Activated naive CD8-positive, alpha-beta T cell treated with anti-CD3 and anti-CD28 coated beads, Interleukin-2, amount 10 ng/mL, durations not matched to agents 7 days and 5 days (primary cell): ENCODE results near the gene TOB1. TPM values are rescaled to one million over a fixed set of nuclear protein-coding genes. Genes with fewer than 3 reads are reported as not detected.

Experiments used
- ATAC-seq: fragments of 150-1000 bp; cut with Tn5 transposase; one replicate; pipeline ENCODE4 v1.10.0; 2021; ENCODE audit warnings: low read depth, moderate library complexity
- POLR2A ChIA-PET: fragments of 350-600 bp; sonication (Branson Sonifier 250); formaldehyde crosslinking; loops from one replicate; lab custom pipeline; 2021; ENCODE audit warnings: antibody characterized with exemption; lab: Charles Lee
- DNase-seq: peaks from one replicate; pipeline ENCODE4 v3.0.0; 2021
- H3K27ac Mint-ChIP-seq: one replicate; pipeline ENCODE4 v1.8.0; 2022; ENCODE audit warnings: mild to moderate bottlenecking, mixed read lengths
- H3K27me3 Mint-ChIP-seq: one replicate; pipeline ENCODE4 v1.8.0; 2022; ENCODE audit warnings: mild to moderate bottlenecking, moderate library complexity, mixed read lengths
- H3K36me3 Mint-ChIP-seq: one replicate; pipeline ENCODE4 v1.8.0; 2021; ENCODE audit warnings: mild to moderate bottlenecking, mixed read lengths
- H3K4me1 Mint-ChIP-seq: one replicate; pipeline ENCODE4 v1.8.0; 2021; ENCODE audit warnings: mixed read lengths
- H3K4me3 Mint-ChIP-seq: one replicate; pipeline ENCODE4 v1.8.0; 2022; ENCODE audit warnings: mild to moderate bottlenecking, moderate library complexity, mixed read lengths
- H3K9me3 Mint-ChIP-seq: one replicate; pipeline ENCODE4 v1.8.0; 2021; ENCODE audit warnings: mixed read lengths
- total RNA-seq, 2 experiments: library from RNA; stranded (reverse); gene quantifications; one replicate each; pipeline ENCODE4 v1.2.3, GENCODE V29; 2021

The TOB1 gene
- total RNA-seq, 2 experiments from 2014 or later: 54.9 to 56.6 TPM

GRCh38 chr17:50845240-50846147, 20.7 kb downstream of the TOB1 start:
- H3K27me3 Mint-ChIP-seq: peaks cover 2% of the 10 kb centered on the region
- H3K4me3 Mint-ChIP-seq: no peak overlapping the region
- ATAC-seq (no peak), DNase-seq (no peak)
- H3K4me1 Mint-ChIP-seq: no peaks in the 10 kb centered on the region
- no peaks in the 10 kb centered on the region for H3K9me3 Mint-ChIP-seq
- POLR2A ChIA-PET: no interaction called here
- H3K27ac Mint-ChIP-seq: no peak overlapping the region
- no peaks in the 10 kb centered on the region for H3K36me3 Mint-ChIP-seq

GRCh38 chr17:50844117-50844700, 21.9 kb downstream of the TOB1 start:
- no peak for DNase-seq
- Mint-ChIP-seq H3K4me1 (no peaks in the 10 kb centered on the region), H3K4me3 (no peak overlapping the region), H3K36me3 (no peaks in the 10 kb centered on the region), H3K27ac (no peak overlapping the region), H3K27me3 (peaks cover 2% of the 10 kb centered on the region), H3K9me3 (no peaks in the 10 kb centered on the region)
- POLR2A ChIA-PET: no interaction called here
- no peak for ATAC-seq

GRCh38 chr17:50843150-50843905, 22.8 kb downstream of the TOB1 start:
- peaks cover 1% of the 10 kb centered on the region for H3K27me3 Mint-ChIP-seq
- no peak for ATAC-seq

GRCh38 chr17:50842506-50843149, 23.5 kb downstream of the TOB1 start:
- H3K9me3 Mint-ChIP-seq: no peaks in the 10 kb centered on the region
- H3K36me3 Mint-ChIP-seq: no peaks in the 10 kb centered on the region
- DNase-seq (no peak), ATAC-seq (no peak)
- no peaks in the 10 kb centered on the region for H3K4me1 Mint-ChIP-seq
- POLR2A ChIA-PET: no interaction called here
- H3K4me3 Mint-ChIP-seq: no peak overlapping the region
- no peak overlapping the region for H3K27ac Mint-ChIP-seq
- H3K27me3 Mint-ChIP-seq: no peaks in the 10 kb centered on the region

More at GRCh38 chr17:50843150-50843905, 22.8 kb downstream of the TOB1 start:
- no peak for DNase-seq
- Mint-ChIP-seq H3K4me1 (no peaks in the 10 kb centered on the region), H3K9me3 (no peaks in the 10 kb centered on the region), H3K36me3 (no peaks in the 10 kb centered on the region), H3K27ac (no peak overlapping the region), H3K4me3 (no peak overlapping the region)
- POLR2A ChIA-PET: no interaction called here

- peak; percentile 66 for DNase-seq
- POLR2A ChIA-PET: no interaction called here
- no peak overlapping the region for H3K4me3 Mint-ChIP-seq
- no peaks in the 10 kb centered on the region for H3K36me3 Mint-ChIP-seq
- no peaks in the 10 kb centered on the region for H3K4me1 Mint-ChIP-seq
- no peaks in the 10 kb centered on the region for H3K9me3 Mint-ChIP-seq
- no peaks in the 10 kb centered on the region for H3K27me3 Mint-ChIP-seq
- no peak overlapping the region for H3K27ac Mint-ChIP-seq
- ATAC-seq: peak; percentile 55
Observed at GRCh38 chr17:50841949-50842354, 24.2 kb downstream of the TOB1 start.

GRCh38 chr17:50841277-50841948, 24.7 kb downstream of the TOB1 start:
- H3K27me3 Mint-ChIP-seq: no peaks in the 10 kb centered on the region
- H3K36me3 Mint-ChIP-seq: no peaks in the 10 kb centered on the region
- H3K4me1 Mint-ChIP-seq: no peaks in the 10 kb centered on the region
- H3K4me3 Mint-ChIP-seq: no peak overlapping the region
- H3K9me3 Mint-ChIP-seq: no peaks in the 10 kb centered on the region
- POLR2A ChIA-PET: no interaction called here
- no peak overlapping the region for H3K27ac Mint-ChIP-seq
- ATAC-seq (peak; percentile 15), DNase-seq (no peak)

- DNase-seq: no peak
- peaks cover 2% of the 10 kb centered on the region for H3K27me3 Mint-ChIP-seq
- no peaks in the 10 kb centered on the region for H3K4me1 Mint-ChIP-seq
- H3K4me3 Mint-ChIP-seq: no peak overlapping the region
- no peaks in the 10 kb centered on the region for H3K9me3 Mint-ChIP-seq
- POLR2A ChIA-PET: no interaction called here
- H3K27ac Mint-ChIP-seq: no peak overlapping the region
- no peaks in the 10 kb centered on the region for H3K36me3 Mint-ChIP-seq
- ATAC-seq: no peak
Observed at GRCh38 chr17:50840311-50840851, 25.8 kb downstream of the TOB1 start.

GRCh38 chr17:50839591-50840310, 26.4 kb downstream of the TOB1 start:
- Mint-ChIP-seq H3K36me3 (no peaks in the 10 kb centered on the region), H3K27me3 (peaks cover 8% of the 10 kb centered on the region), H3K27ac (no peak overlapping the region), H3K4me3 (no peak overlapping the region), H3K9me3 (no peaks in the 10 kb centered on the region), H3K4me1 (no peaks in the 10 kb centered on the region)
- DNase-seq (no peak), ATAC-seq (no peak)
- POLR2A ChIA-PET: no interaction called here

GRCh38 chr17:50837980-50838954, 27.9 kb downstream of the TOB1 start:
- H3K27ac Mint-ChIP-seq: no peak overlapping the region
- H3K9me3 Mint-ChIP-seq: no peaks in the 10 kb centered on the region
- H3K4me3 Mint-ChIP-seq: no peak overlapping the region
- no peaks in the 10 kb centered on the region for H3K4me1 Mint-ChIP-seq
- POLR2A ChIA-PET: no interaction called here
- no peaks in the 10 kb centered on the region for H3K36me3 Mint-ChIP-seq
- ATAC-seq (no peak), DNase-seq (no peak)
- peaks cover 13% of the 10 kb centered on the region for H3K27me3 Mint-ChIP-seq

- Mint-ChIP-seq H3K36me3 (no peaks in the 10 kb centered on the region), H3K4me1 (no peaks in the 10 kb centered on the region), H3K27ac (no peak overlapping the region), H3K9me3 (no peaks in the 10 kb centered on the region), H3K27me3 (peaks cover 13% of the 10 kb centered on the region), H3K4me3 (no peak overlapping the region)
- ATAC-seq (no peak), DNase-seq (no peak)
- POLR2A ChIA-PET: interaction anchor here (0.5 kb wide), 1 partner anchor 448 kb away, joined by 3 read pairs; no protein-coding TSS in a partner anchor
Observed at GRCh38 chr17:50837286-50837979, 28.7 kb downstream of the TOB1 start.

- Mint-ChIP-seq H3K27me3 (peaks cover 13% of the 10 kb centered on the region), H3K27ac (no peak overlapping the region), H3K4me3 (no peak overlapping the region), H3K9me3 (no peaks in the 10 kb centered on the region), H3K4me1 (no peaks in the 10 kb centered on the region), H3K36me3 (no peaks in the 10 kb centered on the region)
- no peak for DNase-seq
- POLR2A ChIA-PET: interaction anchor here (0.5 kb wide), 1 partner anchor 447 kb away, joined by 3 read pairs; no protein-coding TSS in a partner anchor
- ATAC-seq: no peak
Observed at GRCh38 chr17:50836826-50837225, 29.3 kb downstream of the TOB1 start.
